ENCODE data around the gene F12.

DNA sequence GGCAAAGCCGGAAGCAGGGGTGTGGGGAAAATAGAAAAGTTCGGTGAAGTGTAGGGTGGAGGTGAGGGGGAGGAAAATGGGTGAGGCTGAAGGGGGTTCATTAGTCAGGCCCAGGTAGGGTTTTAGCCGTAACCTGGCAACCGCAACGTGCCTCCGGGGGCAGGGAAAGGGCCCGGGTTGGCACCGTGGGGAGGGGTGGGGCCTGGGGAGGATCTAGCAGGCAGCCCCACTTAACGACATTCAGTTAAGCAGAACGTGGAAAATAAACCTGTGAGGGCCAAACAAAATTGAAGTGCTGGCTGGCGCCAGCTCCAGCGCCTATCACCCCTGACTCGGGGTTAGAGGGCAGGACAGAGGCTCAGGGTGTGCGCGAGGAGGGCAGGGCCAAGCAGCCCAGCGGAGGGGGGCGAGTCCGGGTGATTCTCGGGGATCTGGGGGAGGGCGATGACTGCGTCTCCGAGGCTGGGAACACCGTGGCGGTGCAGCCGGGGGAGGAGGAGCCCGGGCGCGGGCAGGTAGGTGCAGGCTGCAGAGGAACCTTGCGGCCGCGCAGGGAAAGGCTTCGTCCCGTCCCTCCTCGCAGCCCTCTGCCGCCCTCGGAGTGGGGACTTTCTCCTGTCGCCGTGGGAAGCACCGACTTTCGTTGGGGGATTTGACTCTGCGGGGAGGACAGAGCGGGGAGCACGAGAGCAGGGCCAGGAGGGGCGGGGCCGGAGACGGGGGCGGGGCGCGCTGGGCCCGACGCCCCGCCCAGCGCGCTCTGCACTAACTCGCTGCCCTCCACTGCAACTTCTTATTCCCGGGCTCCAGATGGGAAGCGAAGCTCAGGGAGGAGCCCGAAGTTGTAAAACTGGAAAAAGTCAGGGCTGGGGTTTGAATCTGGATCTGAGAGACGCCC is 46.5 kb downstream of the F12 start:
- TF ChIP-seq NRF1 (IDR thresholded peaks at IDR 0.05; ENCODE audit: low read depth, low read length) (no peak), HDAC2 (IDR thresholded peaks at IDR 0.05; ENCODE audit: borderline replicate concordance in 1 of 2, low read depth in 2 of 2, low read length in 2 of 2) (no peak), TBP (IDR thresholded peaks at IDR 0.05; ENCODE audit: low read depth, low read length) (no peak), CEBPB (IDR thresholded peaks at IDR 0.05; ENCODE audit: low read depth, low read length) (no peak), POLR2A (IDR thresholded peaks at IDR 0.05; ENCODE audit: control extremely low read depth in 1 of 2, low read depth in 2 of 2, low read length in 2 of 2) (0 out of 3 replicates have a peak, but pooled peaks of 1 of the 2 experiments have one; percentile 16), RAD21 (IDR thresholded peaks at IDR 0.05 in 1 of 2, conservative IDR thresholded peaks at IDR 0.05 in 1 of 2; ENCODE audit: low read depth in 2 of 2, low read length in 2 of 2) (no peak), POLR2AphosphoS5 (IDR thresholded peaks at IDR 0.05; ENCODE audit: low read depth, low read length) (no peak), FOSL1 (IDR thresholded peaks at IDR 0.05; ENCODE audit: insufficient read depth, low read depth, low read length) (no peak), EZH2 (IDR thresholded peaks at IDR 0.05; ENCODE audit: low read depth, low read length, severe bottlenecking) (no peak)
- TF ChIP-seq, protein P1, sequence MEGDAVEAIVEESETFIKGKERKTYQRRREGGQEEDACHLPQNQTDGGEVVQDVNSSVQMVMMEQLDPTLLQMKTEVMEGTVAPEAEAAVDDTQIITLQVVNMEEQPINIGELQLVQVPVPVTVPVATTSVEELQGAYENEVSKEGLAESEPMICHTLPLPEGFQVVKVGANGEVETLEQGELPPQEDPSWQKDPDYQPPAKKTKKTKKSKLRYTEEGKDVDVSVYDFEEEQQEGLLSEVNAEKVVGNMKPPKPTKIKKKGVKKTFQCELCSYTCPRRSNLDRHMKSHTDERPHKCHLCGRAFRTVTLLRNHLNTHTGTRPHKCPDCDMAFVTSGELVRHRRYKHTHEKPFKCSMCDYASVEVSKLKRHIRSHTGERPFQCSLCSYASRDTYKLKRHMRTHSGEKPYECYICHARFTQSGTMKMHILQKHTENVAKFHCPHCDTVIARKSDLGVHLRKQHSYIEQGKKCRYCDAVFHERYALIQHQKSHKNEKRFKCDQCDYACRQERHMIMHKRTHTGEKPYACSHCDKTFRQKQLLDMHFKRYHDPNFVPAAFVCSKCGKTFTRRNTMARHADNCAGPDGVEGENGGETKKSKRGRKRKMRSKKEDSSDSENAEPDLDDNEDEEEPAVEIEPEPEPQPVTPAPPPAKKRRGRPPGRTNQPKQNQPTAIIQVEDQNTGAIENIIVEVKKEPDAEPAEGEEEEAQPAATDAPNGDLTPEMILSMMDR (IDR thresholded peaks at IDR 0.05; ENCODE audit: control extremely low read depth in 1 of 3, insufficient read depth in 1 of 3, low read depth in 1 of 3, low read length in 3 of 3) = no peak
- TF ChIP-seq, protein P2, sequence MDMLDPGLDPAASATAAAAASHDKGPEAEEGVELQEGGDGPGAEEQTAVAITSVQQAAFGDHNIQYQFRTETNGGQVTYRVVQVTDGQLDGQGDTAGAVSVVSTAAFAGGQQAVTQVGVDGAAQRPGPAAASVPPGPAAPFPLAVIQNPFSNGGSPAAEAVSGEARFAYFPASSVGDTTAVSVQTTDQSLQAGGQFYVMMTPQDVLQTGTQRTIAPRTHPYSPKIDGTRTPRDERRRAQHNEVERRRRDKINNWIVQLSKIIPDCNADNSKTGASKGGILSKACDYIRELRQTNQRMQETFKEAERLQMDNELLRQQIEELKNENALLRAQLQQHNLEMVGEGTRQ (IDR thresholded peaks at IDR 0.05; ENCODE audit: low read length) = no peak
